CD4-positive, alpha-beta T cell treated with Interleukin-2 at 100 ng/mL for 4 hours (primary cell): ENCODE data around the gene CAPN8.

Source experiments
- DNase-seq: peaks from one replicate; pipeline ENCODE4 v3.0.0-alpha.2; 2020; ENCODE audit warnings: low spot score

Gene CAPN8

DNA sequence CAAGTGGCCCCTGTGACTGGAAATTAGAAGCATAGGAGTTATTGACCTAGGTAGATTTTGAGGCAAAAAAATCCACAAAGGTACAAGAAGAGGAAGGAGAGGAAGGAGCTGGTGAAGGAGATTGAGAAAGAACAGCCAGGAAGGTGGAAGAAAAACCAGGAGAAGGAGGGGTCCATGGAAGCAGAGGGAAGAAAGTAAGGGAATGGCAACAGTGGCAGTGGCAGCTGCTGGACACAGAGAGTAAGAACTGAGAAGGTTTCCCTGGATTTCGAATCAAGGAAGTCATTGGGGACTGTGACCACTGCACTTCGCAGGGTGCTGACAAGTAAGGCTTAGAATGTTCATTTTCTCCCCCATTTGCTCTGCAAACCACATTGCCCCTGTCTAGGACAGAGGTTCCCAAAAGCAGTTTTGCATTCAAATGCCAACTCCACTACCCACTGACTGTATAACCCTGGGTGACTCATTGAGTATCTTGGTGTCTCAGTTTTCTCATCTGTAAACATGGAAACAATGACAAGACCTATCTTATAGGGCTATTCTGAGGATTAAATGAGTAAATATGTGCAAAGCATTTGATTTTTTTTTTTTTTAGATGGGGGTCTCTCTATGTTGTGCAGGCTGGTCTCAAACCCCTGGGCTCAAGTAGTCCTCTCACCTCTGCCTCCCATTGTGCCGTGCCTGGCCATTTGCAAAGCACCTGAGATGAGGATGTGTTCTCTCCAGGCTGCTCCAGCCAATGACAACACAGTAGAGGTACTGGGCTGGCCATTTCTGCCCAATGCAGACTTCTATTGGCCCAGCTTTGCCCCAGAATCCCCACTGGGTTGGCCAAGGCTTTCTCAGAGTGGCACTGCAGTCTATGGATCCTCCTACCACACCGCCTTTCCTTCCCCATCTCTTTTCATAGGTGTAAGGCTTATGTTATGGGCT lies 37.5 kb upstream of the CAPN8 start:
- DNase-seq = no peak

- DNase-seq = no peak
These were observed 35.6 kb upstream of the CAPN8 start for GRCh38 chr1:223700942-223701637.

DNA sequence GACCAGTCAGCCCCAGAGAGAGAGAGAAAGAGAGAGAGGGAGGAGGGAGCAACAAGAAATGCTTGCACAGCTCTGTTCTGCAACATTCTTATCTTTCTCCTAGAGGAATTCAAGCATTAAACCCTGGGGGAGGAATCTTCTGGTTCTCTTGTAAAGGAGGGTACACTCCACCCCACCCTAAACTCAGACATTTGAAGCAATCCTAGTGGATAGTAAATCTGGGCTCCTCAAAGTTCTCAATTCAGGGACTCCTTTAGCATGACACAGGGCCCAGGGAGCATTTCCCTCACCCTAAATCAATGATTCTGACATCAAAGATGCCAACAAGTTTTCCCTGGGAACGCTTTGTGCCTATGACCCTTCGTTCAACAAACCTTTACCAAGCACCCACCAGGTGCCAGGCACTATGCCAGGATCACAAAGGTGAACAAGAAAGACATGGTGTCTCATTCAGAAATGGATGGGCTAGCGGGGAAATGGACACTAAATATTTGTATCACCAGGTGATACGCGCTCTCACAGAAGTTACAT lies 35.0 kb upstream of the CAPN8 start:
- no peak for DNase-seq

DNA sequence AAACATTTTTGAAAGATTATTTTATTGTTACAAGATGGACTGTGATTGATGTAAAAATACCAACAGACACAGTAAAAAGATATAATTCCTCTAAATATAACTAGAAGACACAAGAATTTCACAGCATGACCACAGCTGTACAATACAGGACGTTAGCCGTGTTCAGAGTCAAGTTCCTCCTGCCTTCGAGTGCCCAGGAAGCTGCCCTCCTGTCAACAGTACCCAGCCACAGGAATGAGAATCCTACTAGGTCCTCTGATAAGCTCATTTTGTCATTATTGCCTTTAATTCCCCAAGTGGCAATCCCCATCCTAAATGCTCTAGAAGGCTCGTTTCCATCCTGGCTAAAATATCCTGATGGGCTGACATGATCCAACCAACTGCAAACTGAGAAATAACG lies 30.4 kb upstream of the CAPN8 start:
- DNase-seq = no peak

DNA sequence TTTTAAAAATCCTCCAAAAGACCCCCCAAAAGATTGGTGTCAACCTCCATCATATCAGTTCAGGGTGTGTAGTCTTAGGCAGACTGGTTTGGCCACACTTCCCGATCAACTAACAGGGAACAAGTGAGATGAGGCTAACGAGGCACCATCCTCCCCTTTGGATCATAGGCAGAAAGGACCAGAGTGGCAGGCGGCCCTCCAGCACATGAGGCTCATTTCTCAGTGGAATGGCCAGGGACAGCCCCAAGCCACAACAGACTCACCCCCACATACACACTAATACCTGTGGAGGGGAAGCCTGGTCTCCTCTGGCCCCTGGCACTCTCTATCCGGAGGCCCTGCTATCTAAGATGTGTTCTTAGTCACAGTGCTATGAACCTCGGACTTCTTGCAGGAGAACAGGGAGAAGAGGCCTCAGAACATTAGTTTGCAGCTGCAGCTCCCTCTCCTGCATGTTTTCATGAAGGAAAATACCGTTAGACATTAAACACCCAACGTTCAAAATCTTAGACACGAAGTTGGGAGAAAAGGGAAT lies 29.6 kb upstream of the CAPN8 start:
- DNase-seq = no peak

DNA sequence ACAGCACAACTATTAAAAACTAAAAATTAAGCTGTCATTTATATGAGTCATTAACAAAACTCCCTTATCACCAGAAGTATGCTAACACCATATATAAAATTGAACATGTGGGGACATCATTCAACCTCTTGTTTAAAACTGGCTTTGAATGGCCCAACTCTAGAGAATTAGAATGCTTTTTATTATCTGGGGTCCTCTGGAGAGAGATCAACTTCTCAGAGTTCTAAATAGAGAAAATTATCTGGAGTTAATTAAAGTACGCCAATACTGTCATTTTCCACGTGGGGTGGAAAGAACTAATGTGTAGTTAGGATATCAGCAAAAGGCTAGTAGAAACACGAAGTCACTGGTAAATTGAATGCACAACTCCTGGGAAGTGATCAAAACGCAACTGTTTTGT lies 25.6 kb upstream of the CAPN8 start:
- DNase-seq = no peak

DNA sequence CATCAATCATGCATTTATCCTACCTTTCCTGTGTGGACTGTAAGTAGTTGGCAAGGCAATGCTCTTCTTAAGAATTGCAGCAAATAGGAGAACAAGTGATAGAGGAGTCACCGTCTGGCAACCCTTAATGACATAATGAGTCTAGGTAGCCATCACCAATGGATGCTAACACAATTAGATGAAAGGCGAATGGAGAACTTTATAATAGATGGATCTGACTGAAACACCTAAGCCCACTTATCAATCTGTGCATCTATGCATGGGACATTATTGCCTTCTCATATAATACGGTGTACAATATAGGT lies 18.9 kb upstream of the CAPN8 start:
- no peak for DNase-seq

GRCh38 chr1:223683586-223684487 lies 18.3 kb upstream of the CAPN8 start:
- peak; percentile 60 for DNase-seq

GRCh38 chr1:223682502-223682901 lies 17.0 kb upstream of the CAPN8 start:
- no peak for DNase-seq

DNA sequence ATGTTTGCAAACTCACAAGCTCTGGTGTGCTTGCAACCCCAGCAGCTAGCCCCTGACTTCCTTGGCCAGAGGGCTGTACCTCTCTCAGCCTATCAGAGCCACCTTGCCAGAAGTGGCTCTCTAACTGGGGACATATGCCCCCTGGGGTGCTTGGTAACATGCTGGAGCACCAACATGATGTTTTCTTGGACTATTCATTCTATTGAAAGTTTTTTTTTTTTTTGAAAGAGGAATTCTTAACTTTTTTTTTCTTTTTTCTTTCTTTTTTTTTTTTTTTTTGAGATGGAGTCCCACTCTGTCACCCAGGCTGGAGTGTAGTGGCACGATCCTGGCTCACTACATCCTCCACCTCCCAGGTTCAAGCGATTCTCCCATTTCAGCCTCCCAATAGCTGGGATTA lies 14.7 kb upstream of the CAPN8 start:
- no peak for DNase-seq

DNA sequence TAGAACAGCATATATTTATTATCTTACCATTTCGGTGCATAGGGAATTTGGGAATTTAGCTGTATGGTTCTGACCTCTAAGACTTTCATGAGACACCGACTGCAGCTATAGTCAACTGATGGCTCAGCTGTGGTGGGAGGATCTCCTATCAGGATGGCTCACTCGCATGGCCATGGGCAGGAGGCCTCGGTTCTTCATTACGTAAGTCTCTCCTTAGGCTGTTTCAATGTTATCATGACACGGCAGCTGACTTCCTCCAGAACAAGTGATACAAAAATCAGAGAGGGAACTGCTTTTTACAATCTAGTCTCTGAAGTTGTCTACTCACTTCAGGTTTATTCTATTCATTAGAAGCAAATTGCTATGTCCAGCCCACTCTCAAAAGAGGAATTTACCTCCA lies 13.3 kb upstream of the CAPN8 start:
- DNase-seq = no peak

DNA sequence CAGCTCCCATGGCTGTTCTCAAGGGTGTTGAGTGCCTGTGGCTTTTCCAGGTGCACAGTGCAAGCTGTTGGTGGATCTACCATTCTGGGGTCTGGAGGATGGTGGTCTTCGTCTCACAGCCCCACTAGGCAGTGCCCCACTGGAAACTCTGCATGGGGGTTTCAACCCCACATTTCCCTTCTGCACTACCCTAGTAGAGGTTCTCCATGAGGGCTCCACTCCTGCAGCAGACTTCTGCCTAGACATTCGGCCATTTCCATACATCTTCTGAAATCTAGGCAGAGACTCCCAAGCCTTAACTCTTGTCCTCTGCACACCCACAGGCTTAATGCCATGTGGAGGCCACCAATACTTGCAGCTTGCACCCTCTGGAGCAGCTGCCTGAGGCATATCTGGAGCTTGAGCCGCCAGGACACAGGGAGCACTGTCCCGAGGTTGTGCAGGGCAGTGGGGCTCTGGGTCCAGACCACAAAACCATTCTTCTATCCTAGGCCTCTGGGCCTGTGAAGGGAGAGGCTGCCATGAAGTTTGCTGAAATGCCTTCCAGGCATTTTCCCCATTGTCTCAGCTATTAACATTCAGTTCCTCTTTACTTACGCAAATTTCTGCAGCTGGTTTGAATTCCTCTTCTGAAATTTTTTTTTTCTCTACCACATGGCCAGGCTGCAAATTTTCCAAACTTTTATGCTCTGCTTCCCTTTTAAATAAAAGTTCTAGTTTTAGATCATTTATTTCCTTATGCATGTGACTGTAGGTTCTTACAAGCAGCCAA lies 8.8 kb upstream of the CAPN8 start:
- no peak for DNase-seq

DNA sequence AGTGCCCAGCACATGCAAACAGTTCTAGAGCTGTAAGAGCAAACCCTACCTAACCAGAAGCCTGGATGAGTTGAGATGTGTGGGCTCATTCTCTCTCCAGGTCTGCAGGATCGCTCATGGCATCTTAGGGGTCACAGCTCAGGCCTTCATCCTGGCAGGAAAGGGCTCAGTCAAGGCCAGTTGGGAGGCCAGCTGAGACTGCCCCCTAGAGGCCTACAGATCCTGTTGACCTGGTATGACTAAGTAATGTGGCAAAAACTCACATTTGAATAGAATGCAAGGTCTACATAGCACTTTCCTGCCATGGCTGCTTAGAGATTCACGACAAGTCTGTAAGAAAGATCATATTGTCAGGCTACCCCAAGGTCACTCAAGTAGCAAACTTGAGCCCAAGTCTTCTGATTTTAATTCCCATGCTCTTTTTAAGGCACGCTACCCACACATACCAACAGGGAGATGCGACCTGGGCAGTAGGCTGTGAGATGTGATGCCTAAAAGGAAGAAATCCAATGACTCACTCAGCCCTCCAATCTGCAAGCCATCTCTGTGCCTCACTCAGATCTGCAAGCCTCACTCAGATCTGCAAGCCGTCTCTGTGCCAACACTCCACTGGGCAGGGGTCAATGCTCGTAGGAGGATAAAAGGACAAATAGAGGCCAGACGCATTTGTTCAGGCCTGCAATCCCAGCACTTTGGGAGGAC lies 5.1 kb upstream of the CAPN8 start:
- DNase-seq = peak; percentile 14

DNA sequence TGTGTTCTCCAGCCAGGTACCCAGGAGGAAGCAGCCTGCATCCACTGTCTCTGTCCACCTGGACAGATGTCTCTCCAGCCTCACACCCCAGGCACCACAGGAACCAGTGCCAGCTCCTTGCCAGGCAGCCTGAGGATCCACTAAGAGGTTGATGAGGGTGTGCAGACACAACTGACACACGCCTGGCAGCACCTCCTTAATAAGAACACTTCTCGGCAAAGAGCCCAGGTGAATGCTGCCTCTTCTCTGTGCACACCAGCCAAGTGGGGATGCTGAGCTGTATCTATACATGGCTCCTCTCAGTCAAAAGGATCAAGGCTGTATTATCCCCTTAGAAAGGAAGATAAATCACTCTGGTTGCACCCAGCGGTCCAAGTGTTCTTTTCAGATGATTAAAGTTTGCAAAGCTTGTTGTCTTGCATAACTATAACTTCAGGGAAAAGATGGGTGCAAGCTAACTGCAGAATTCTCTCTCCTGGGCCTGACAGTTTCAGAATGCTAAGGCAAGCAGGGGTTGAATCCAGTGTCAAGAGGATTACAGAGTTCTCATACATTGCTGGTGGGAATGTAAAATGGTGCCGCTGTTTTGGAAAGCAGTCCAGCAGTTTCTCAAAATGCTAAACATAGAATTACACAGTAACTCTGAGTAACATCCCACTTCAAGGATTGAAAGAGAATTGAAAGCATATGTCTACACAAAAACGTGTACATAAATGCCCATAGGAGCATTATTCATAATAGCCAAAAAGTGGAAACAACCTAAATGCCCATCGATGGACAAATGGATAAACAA lies 3.7 kb upstream of the CAPN8 start:
- no peak for DNase-seq

DNA sequence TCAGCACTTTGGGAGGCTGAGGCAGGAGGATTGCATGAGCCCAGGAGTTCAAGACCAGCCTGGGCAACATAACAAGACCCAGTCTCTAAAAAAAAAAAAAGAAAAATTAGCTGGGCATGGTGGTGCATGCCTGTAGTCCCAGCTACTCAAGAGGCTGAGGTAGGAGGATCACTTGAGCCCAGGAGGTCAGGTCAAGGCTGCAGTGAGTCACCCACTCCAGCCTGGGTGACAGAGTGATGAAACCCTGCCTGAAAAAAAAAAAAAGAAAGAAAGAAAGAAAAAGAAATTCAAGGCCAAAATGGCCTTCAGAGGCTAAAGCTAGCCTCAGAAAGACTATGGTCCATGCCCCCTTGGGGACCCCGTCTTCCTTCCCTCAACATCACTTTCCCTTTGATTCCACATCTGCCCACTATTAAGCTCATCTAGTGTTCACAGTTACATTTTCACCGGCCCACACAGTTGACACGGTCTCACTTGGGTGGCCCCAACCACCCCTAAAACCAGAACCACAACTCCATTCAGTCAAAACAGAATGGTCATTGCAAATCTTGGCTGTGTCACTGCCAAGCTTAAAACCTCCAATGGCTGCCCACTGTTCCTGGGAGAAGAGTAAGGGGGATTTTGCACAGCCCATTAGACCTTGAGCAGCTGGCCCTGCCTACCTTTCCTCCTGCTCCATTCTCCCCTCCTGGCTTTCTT lies 2.1 kb upstream of the CAPN8 start:
- no peak for DNase-seq

GRCh38 chr1:223664106-223664505 lies 1.4 kb downstream of the CAPN8 start:
- DNase-seq = no peak

DNA sequence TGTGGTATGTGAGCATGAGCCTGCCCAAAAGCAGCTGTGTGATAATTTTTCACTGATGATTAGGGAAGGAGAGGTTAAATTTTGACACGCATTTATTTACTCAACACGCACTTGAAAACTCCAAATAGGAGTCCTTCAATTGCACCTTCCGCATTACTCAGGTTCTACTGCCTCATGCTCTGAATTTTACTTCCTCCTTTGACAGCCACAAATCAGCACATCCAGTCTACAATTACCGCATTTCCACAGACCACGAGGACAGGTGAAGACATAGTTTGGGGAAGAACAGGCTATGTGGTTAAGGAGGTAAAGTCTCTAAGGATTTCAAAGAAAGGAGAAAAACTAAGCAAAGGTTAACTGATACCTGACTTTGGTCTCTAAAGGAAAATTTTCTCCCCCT lies 2.6 kb downstream of the CAPN8 start:
- DNase-seq = no peak

- no peak for DNase-seq
These were observed 5.8 kb downstream of the CAPN8 start for GRCh38 chr1:223659711-223660110.

DNA sequence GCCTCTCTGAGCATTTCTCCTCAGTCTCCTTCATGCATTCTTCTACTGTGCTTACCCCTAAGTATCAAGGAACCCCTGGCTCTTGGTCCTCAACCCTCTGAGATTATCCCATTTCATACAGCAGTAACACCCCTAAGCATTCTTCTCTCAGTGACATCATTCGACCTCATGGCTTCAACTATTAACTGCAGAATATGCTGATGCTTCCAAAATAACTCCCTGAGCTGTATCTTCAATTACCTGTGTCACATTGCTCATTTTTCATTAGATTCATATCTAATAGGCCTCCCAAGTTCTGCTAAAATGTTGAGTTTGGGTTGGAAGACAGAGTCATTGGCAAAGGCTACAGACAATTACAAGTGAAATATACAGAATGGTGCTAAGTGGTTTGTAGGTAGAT lies 7.5 kb downstream of the CAPN8 start:
- no peak for DNase-seq
